Measurements from ENCODE around the gene DOCK8. TPM values are rescaled to one million over a fixed set of nuclear protein-coding genes. Genes with fewer than 3 reads are reported as not detected.
A peak's percentile ranks its signal among the peaks of the same experiment; 100 is the strongest.

DOCK8 gene
- total and polyA plus RNA-seq, 2 of the 4 experiments (the other 2 are of a cell fraction): not detected

GRCh38 chr9:436482-436881, 221.8 kb downstream of the DOCK8 start:
- no peak overlapping the region for H3K4me2 ChIP-seq (ENCODE audit: low read depth, low read length)
- H3K27me3 ChIP-seq (ENCODE audit: control insufficient read depth, insufficient read depth, low read length): peaks cover 5% of the 10 kb centered on the region
- H3K56ac ChIP-seq (ENCODE audit: extremely low read depth, insufficient read depth, low read length): no peak overlapping the region
- H3K27ac ChIP-seq (ENCODE audit: insufficient read depth, low read length): peak overlapping the region; percentile 95; the same call in 1 of the 2 replicates
- intact Hi-C loops (cut with micrococcal nuclease) (loop anchor here (5.0 to 10.0 kb wide), 2 partner anchors 52 to 316 kb away; no protein-coding TSS in a partner anchor), dilution Hi-C loops (cut with HindIII; ENCODE audit: low sequenced_read_pairs, unreplicated experiment) (no loop called here), in situ Hi-C loops (cut with MboI; ENCODE audit: low sequenced_read_pairs) (no loop called here)
- no peak overlapping the region for H3K14ac ChIP-seq (replicated peaks; ENCODE audit: low read depth, low read length)
- no peak overlapping the region for H3K9ac ChIP-seq (ENCODE audit: low read depth, low read length)
- H4K20me1 ChIP-seq (ENCODE audit: insufficient read depth, low read length): no peaks in the 10 kb centered on the region
- H2BK120ac ChIP-seq (ENCODE audit: low read depth, low read length): no peak overlapping the region
- H3K9me1 ChIP-seq (ENCODE audit: insufficient read depth, low read length): peaks cover 3% of the 10 kb centered on the region; the same call in 1 of the 2 replicates
- no peak overlapping the region for H2BK20ac ChIP-seq (ENCODE audit: low read depth, low read length)
- no peak overlapping the region; the same call in 1 of the 2 replicates for H3K18ac ChIP-seq (ENCODE audit: low read depth, low read length)
- no peak overlapping the region; the same call in 2 of the 3 replicates for H2BK15ac ChIP-seq (ENCODE audit: low read depth, low read length)
- H2BK5ac ChIP-seq (ENCODE audit: low read depth, low read length, poor library complexity, severe bottlenecking): no peak overlapping the region
- H3K4ac ChIP-seq (ENCODE audit: low read depth, low read length): no peak overlapping the region
- H4K91ac ChIP-seq (ENCODE audit: insufficient read depth, low read depth, low read length): no peak overlapping the region
- no peak overlapping the region for H2AFZ ChIP-seq (replicated peaks; ENCODE audit: low read length, poor library complexity)
- no peaks in the 10 kb centered on the region for H3K36me3 ChIP-seq (ENCODE audit: control insufficient read depth, insufficient read depth, low read length)
- peak overlapping the region in 1 of 2 experiments; percentile 30; a peak in 1 of 4 replicates for H4K8ac ChIP-seq (ENCODE audit: low read depth in 2 of 2, low read length in 2 of 2)
- no peak overlapping the region for H2AK9ac ChIP-seq (replicated peaks; ENCODE audit: low read depth, low read length, poor library complexity)
- no peak overlapping the region for H3K4me3 ChIP-seq (ENCODE audit: insufficient read depth, low read depth, low read length)
- peaks cover 13% of the 10 kb centered on the region for H3K4me1 ChIP-seq (ENCODE audit: control insufficient read depth, insufficient read depth, low read length)
- no peak for DNase-seq
- no peak for ATAC-seq (ENCODE audit: low read depth)
- ChIA-PET CTCF (no interaction called here), POLR2A (ENCODE audit: unreplicated experiment) (no interaction called here)
- BruUV-seq (replicated peaks): no TSS peak
- no CpG with 5 or more reads among the region's 3 CpGs for WGBS, 2 experiments (ENCODE audit: extremely low coverage in 2 of 2, insufficient read length in 1 of 2)
- H2AK5ac ChIP-seq (ENCODE audit: low read depth, low read length): no peak overlapping the region
- no peaks in the 10 kb centered on the region for H3K9me3 ChIP-seq (ENCODE audit: control insufficient read depth, insufficient read depth, low read length)
- no peak overlapping the region; the same call in 1 of the 2 replicates for H4K5ac ChIP-seq (ENCODE audit: low read depth, low read length)
- H3K23ac ChIP-seq (ENCODE audit: low read depth, low read length): no peak overlapping the region
- H3K79me1 ChIP-seq (ENCODE audit: low read depth in 1 of 2, low read length in 2 of 2): no peaks in the 10 kb centered on the region
- TF ChIP-seq MAZ (IDR thresholded peaks at IDR 0.05; ENCODE audit: borderline replicate concordance, low read depth, low read length) (no peak), CEBPB (IDR thresholded peaks at IDR 0.05; ENCODE audit: low read depth, low read length) (peak; percentile 60; the same call in 1 of the 2 replicates)
